Panc1 (cell line): Measurements from ENCODE around the gene DGLUCY.

ENCODE experiments used
- POLR2AphosphoS5 ChIP-seq: IDR thresholded peaks from 2 replicates; pipeline ENCODE4 v1.6.1; 2012; ENCODE audit warnings: mild to moderate bottlenecking, low read depth, low read length, moderate library complexity
- TF ChIP-seq, protein P1 (sequence below): fragments of 450-650 bp; IDR thresholded peaks from 2 replicates; pipeline ENCODE4 v1.5.1; 2017; ENCODE audit warnings: mild to moderate bottlenecking

DNA sequence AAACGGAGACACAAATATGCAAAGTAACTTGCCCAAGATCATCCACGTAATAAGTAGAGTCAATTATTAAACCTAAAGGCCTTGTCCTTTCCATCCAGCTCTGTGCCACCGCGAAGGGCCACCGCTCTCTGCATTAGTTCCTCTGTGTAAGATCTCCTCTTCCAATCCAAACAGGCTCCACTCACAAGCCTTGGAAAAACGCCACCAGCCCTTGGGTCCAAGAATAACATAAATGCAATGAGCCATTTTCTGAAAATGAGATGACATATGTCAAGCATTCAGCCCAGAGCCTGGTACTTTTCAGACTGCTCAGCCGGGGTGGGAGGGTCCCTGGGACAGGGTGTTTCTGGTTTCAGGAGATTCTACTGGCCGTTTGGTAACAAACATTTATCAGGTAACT, 30.0 kb downstream of the DGLUCY start:
- TF ChIP-seq POLR2AphosphoS5: no peak
- TF ChIP-seq, protein P1, sequence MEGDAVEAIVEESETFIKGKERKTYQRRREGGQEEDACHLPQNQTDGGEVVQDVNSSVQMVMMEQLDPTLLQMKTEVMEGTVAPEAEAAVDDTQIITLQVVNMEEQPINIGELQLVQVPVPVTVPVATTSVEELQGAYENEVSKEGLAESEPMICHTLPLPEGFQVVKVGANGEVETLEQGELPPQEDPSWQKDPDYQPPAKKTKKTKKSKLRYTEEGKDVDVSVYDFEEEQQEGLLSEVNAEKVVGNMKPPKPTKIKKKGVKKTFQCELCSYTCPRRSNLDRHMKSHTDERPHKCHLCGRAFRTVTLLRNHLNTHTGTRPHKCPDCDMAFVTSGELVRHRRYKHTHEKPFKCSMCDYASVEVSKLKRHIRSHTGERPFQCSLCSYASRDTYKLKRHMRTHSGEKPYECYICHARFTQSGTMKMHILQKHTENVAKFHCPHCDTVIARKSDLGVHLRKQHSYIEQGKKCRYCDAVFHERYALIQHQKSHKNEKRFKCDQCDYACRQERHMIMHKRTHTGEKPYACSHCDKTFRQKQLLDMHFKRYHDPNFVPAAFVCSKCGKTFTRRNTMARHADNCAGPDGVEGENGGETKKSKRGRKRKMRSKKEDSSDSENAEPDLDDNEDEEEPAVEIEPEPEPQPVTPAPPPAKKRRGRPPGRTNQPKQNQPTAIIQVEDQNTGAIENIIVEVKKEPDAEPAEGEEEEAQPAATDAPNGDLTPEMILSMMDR: no peak
